ENCODE measurements around the gene HAUS1. TPM values are rescaled to one million over a fixed set of nuclear protein-coding genes. Genes with fewer than 3 reads are reported as not detected.
"Not testable (repeated sequence)": the region's sequence is repeated elsewhere in the genome, so short reads cannot be mapped to it uniquely, and the experiment has no call there.

Gene HAUS1
- total RNA-seq, 1 experiment from 2014 or later: 33.3 TPM

DNA sequence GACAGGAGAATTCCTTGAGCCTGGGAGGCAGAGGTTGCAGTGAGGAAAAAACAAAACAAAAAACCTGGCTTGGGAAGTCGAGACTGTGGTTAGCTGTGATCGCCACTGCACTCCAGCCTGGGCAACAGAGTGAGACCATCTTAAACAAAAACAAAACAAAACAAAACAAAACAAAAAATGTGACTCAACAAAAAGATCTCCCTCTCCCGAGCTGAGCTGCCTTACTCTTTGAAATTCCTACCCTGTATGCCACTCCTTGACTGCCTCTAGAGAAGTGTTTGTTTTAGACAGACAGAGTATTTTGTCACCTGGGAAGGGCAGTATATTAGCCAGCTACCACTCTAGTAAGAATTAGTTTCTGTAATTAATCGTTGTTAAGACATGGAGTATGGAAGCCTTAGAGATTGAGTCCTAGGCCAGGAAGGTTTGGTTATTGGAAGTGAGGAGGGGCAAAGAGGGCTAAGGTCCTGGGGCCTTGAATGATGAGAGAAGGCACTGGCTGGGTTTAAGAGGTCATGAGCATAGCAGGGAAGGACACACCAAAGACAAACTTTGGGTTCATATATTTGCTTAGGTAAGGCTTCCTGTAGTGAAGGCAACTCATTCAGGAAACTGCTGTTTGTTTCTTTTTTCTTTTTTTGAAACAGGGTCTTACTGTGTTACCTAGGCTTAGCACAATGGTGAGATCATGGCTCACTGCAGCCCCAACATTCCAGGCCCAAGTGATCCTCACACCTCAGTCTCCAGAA lies 56.0 kb downstream of the HAUS1 start:
- CTCF ChIA-PET: interaction anchor here (2.8 kb wide), 1 partner anchor 13 kb away, joined by 15 read pairs; a partner anchor contains a TSS
- peak in 1 of 2 experiments; percentile 77 for DNase-seq
- no TSS peak for BruUV-seq (replicated peaks)
- Histone ChIP-seq H3K4me2 (peak overlapping the region; percentile 32), H3K27ac (peak overlapping the region; percentile 56), H3K9me2 (ENCODE audit: insufficient read depth) (no peaks in the 10 kb centered on the region), H3K4me1 (replicated peaks; ENCODE audit: insufficient read depth) (peaks cover 55% of the 10 kb centered on the region), H3K4me3 (no peak overlapping the region), H3F3A (ENCODE audit: insufficient read depth, low read depth) (peaks cover 35% of the 10 kb centered on the region), H3K27me3 (ENCODE audit: insufficient read depth, low read depth) (no peaks in the 10 kb centered on the region), H3K9me3 (ENCODE audit: insufficient read depth, low read depth) (no peaks in the 10 kb centered on the region), H4K20me1 (ENCODE audit: insufficient read depth) (no peaks in the 10 kb centered on the region), H2AFZ (no peak overlapping the region), H3K79me2 (ENCODE audit: low read depth) (no peaks in the 10 kb centered on the region), H3K36me3 (ENCODE audit: low read depth) (no peaks in the 10 kb centered on the region)
- POLR2A ChIA-PET (ENCODE audit: unreplicated experiment): no interaction called here
- TF ChIP-seq, protein P1, sequence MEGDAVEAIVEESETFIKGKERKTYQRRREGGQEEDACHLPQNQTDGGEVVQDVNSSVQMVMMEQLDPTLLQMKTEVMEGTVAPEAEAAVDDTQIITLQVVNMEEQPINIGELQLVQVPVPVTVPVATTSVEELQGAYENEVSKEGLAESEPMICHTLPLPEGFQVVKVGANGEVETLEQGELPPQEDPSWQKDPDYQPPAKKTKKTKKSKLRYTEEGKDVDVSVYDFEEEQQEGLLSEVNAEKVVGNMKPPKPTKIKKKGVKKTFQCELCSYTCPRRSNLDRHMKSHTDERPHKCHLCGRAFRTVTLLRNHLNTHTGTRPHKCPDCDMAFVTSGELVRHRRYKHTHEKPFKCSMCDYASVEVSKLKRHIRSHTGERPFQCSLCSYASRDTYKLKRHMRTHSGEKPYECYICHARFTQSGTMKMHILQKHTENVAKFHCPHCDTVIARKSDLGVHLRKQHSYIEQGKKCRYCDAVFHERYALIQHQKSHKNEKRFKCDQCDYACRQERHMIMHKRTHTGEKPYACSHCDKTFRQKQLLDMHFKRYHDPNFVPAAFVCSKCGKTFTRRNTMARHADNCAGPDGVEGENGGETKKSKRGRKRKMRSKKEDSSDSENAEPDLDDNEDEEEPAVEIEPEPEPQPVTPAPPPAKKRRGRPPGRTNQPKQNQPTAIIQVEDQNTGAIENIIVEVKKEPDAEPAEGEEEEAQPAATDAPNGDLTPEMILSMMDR (conservative IDR thresholded peaks at IDR 0.05): no peak
- no peak for TF ChIP-seq EZH2 (IDR thresholded peaks at IDR 0.05; ENCODE audit: low read depth)
- intact Hi-C loops (cut with micrococcal nuclease; ENCODE audit: unreplicated experiment): no loop called here

DNA sequence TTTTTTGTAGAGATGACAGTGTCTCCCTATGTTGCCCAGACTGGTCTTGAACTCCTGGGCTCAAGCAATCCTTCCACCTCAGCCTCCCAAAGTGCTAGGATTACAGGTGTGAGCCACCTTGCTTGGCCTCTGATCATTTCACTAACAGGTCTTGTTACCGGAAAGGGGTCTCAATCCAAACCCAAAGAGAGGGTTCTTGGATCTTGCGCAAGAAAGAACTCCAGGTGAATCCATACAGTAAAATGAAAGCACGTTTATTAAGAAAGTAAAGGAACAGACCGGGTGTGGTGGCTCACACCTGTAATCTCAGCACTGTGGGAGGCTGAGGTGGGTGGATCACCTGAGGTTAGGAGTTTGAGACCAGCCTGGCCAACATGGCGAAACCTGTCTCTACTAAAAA lies 56.7 kb downstream of the HAUS1 start:
- H3K36me3 ChIP-seq (ENCODE audit: low read depth); H3K79me2 ChIP-seq (ENCODE audit: low read depth); POLR2A ChIA-PET (ENCODE audit: unreplicated experiment); H2AFZ ChIP-seq; H3K9me2 ChIP-seq (ENCODE audit: insufficient read depth); DNase-seq; H3K27me3 ChIP-seq (ENCODE audit: insufficient read depth, low read depth); H3K4me3 ChIP-seq; intact Hi-C loops (cut with micrococcal nuclease; ENCODE audit: unreplicated experiment); BruUV-seq (replicated peaks); H3K9me3 ChIP-seq (ENCODE audit: insufficient read depth, low read depth); H4K20me1 ChIP-seq (ENCODE audit: insufficient read depth): not testable (repeated sequence)
- peaks cover 51% of the 10 kb centered on the region for H3K4me1 ChIP-seq (replicated peaks; ENCODE audit: insufficient read depth)
- H3K27ac ChIP-seq: peak overlapping the region; percentile 56
- peak overlapping the region; percentile 32; the same call in 1 of the 2 replicates for H3K4me2 ChIP-seq
- CTCF ChIA-PET: interaction anchor here (2.8 kb wide), 1 partner anchor 12 kb away, joined by 15 read pairs; a partner anchor contains a TSS
- H3F3A ChIP-seq (ENCODE audit: insufficient read depth, low read depth): peaks cover 31% of the 10 kb centered on the region

DNA sequence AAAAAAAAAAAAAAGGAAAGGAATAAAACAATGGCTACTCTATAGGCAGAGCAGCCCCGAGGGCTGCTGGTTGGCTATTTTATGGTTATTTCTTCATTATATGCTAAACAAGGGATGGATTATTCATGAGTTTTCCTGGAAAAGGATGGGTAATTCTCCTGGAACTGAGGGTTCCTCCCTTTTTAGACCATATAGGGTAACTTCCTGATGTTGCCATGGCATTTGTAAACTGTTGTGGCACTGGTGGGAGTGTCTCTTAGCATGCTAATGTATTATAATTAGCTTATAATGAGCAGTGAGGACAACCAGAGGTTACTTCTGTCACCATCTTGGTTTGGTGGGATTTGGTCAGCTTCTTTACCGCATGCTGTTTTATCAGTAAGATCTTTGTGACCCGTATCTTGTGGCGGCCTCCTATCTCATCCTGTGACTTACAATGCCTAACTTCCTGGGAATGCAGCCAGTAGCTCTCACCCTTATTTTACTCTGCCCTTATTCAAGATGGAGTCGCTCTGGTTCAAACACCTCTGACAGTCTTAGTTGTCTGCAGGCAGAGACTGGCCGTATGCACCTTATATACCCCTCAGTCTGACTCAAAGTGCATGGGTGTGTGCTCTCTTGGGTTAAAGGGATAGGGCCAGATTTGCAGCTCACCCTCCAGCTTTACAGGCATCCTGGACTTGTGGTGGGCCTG lies 57.7 kb downstream of the HAUS1 start:
- intact Hi-C loops (cut with micrococcal nuclease; ENCODE audit: unreplicated experiment): no loop called here

More for the DNA sequence above, 57.7 kb downstream of the HAUS1 start:
- no peaks in the 10 kb centered on the region for H4K20me1 ChIP-seq (ENCODE audit: insufficient read depth)
- H3K4me1 ChIP-seq (replicated peaks; ENCODE audit: insufficient read depth): peaks cover 41% of the 10 kb centered on the region
- no peaks in the 10 kb centered on the region for H3K36me3 ChIP-seq (ENCODE audit: low read depth)
- H3K9me2 ChIP-seq (ENCODE audit: insufficient read depth): no peaks in the 10 kb centered on the region
- H3K27ac ChIP-seq: no peak overlapping the region
- H3K4me2 ChIP-seq: no peak overlapping the region
- TF ChIP-seq, protein P1 (conservative IDR thresholded peaks at IDR 0.05): no peak
- TF ChIP-seq EZH2 (IDR thresholded peaks at IDR 0.05; ENCODE audit: low read depth): no peak
- H3K79me2 ChIP-seq (ENCODE audit: low read depth): no peaks in the 10 kb centered on the region
- no peak overlapping the region for H3K4me3 ChIP-seq
- H3K9me3 ChIP-seq (ENCODE audit: insufficient read depth, low read depth): no peaks in the 10 kb centered on the region
- DNase-seq: no peak
- POLR2A ChIA-PET (ENCODE audit: unreplicated experiment): no interaction called here
- H2AFZ ChIP-seq: no peak overlapping the region
- no peaks in the 10 kb centered on the region for H3K27me3 ChIP-seq (ENCODE audit: insufficient read depth, low read depth)
- H3F3A ChIP-seq (ENCODE audit: insufficient read depth, low read depth): peaks cover 21% of the 10 kb centered on the region; the same call in 1 of the 2 replicates
- no TSS peak for BruUV-seq (replicated peaks)
- CTCF ChIA-PET: no interaction called here

Measured in PC-9 (cell line).